CD14-positive monocyte (primary cell): ENCODE measurements around the gene DLGAP3. TPM values are rescaled to one million over a fixed set of nuclear protein-coding genes. Genes with fewer than 3 reads are reported as not detected.

Source experiments
- DNase-seq, 3 donors: peaks; one replicate each; pipeline ENCODE4 v3.0.0-alpha.2; 2011 to 2022
- H2AFZ ChIP-seq: 2 replicates; pipeline ENCODE4 v1.6.0; 2012; ENCODE audit warnings: mild to moderate bottlenecking, low read depth, low read length, inconsistent platforms; ENCODE audit not compliant: insufficient read depth, poor library complexity, severe bottlenecking
- H3K27ac ChIP-seq, 2 donors: 1 replicate in 1 of 2; 2 replicates in 1 of 2; pipeline ENCODE4 v1.5.1; 2012 to 2013; ENCODE audit warnings: low read length in 2 of 2, control low read depth in 1 of 2, inconsistent platforms in 1 of 2, low read depth in 1 of 2, mild to moderate bottlenecking in 1 of 2
- H3K27me3 ChIP-seq, 2 donors: one replicate each; pipeline versions ENCODE4 v1.6.0 to v1.6.1; 2011 to 2013; ENCODE audit warnings: low read length in 2 of 2; ENCODE audit not compliant: control insufficient read depth in 2 of 2, insufficient read depth in 2 of 2
- H3K36me3 ChIP-seq, 2 donors: replicated peaks in 1 of 2; 1 replicate in 1 of 2; 2 replicates in 1 of 2; pipeline versions ENCODE4 v1.5.1 to v1.6.1; 2012 to 2013; ENCODE audit warnings: low read length in 2 of 2, control low read depth in 1 of 2, inconsistent platforms in 1 of 2, mild to moderate bottlenecking in 1 of 2; ENCODE audit not compliant: insufficient read depth in 2 of 2, control insufficient read depth in 1 of 2
- H3K4me1 ChIP-seq, 2 donors: 1 replicate in 1 of 2; 2 replicates in 1 of 2; pipeline versions ENCODE4 v1.5.1 to v1.6.1; 2012 to 2013; ENCODE audit warnings: low read length in 2 of 2, control low read depth in 1 of 2, inconsistent platforms in 1 of 2, mild to moderate bottlenecking in 1 of 2, moderate library complexity in 1 of 2; ENCODE audit not compliant: insufficient read depth in 2 of 2, control insufficient read depth in 1 of 2
- H3K4me2 ChIP-seq: replicated peaks from 2 replicates; pipeline ENCODE3; 2012; ENCODE audit warnings: low read length, moderate library complexity, mild to moderate bottlenecking; ENCODE audit not compliant: poor library complexity, severe bottlenecking; ENCODE audit errors: extremely low read depth
- H3K4me3 ChIP-seq, 3 experiments: fragments of 200-600 bp in 1 of 3; sonication (generic) in 1 of 3; replicated peaks in 1 of 3; 1 replicate in 2 of 3; 2 replicates in 1 of 3; pipeline ENCODE4 v1.5.1; 2011 to 2013; ENCODE audit warnings: low read length in 3 of 3, mild to moderate bottlenecking in 3 of 3, control low read depth in 2 of 3, low read depth in 2 of 3, inconsistent platforms in 1 of 3, moderate library complexity in 1 of 3
- H3K79me2 ChIP-seq: 2 replicates; pipeline ENCODE4 v1.6.0; 2012; ENCODE audit warnings: mild to moderate bottlenecking, control low read depth, inconsistent platforms, low read length, moderate library complexity; ENCODE audit not compliant: insufficient read depth
- H3K9ac ChIP-seq: 2 replicates; pipeline ENCODE4 v1.6.0; 2017; ENCODE audit warnings: low read length, mild to moderate bottlenecking; ENCODE audit not compliant: insufficient read depth, poor library complexity, severe bottlenecking
- H3K9me3 ChIP-seq, 2 donors: replicated peaks in 1 of 2; 1 replicate in 1 of 2; 2 replicates in 1 of 2; pipeline versions ENCODE4 v1.5.1 to v1.6.1; 2012 to 2013; ENCODE audit warnings: low read length in 2 of 2, control low read depth in 1 of 2; ENCODE audit not compliant: control insufficient read depth in 1 of 2, insufficient read depth in 1 of 2
- H4K20me1 ChIP-seq: 2 replicates; pipeline ENCODE4 v1.6.0; 2012; ENCODE audit warnings: mild to moderate bottlenecking, low read length, control low read depth, moderate library complexity; ENCODE audit not compliant: insufficient read depth
- H3K27ac Mint-ChIP-seq, 7 donors: one replicate each; pipeline ENCODE4 v1.8.0; 2020; ENCODE audit warnings: mild to moderate bottlenecking in 7 of 7, mixed read lengths in 7 of 7, moderate library complexity in 6 of 7, inconsistent platforms in 2 of 7
- H3K27me3 Mint-ChIP-seq, 3 donors: one replicate each; pipeline ENCODE4 v1.8.0; 2021 to 2022; ENCODE audit warnings: low read depth in 3 of 3, mild to moderate bottlenecking in 3 of 3, mixed read lengths in 3 of 3, moderate library complexity in 3 of 3, inconsistent platforms in 1 of 3
- H3K36me3 Mint-ChIP-seq, 2 donors: one replicate each; pipeline ENCODE4 v1.8.0; 2020; ENCODE audit warnings: mixed read lengths in 2 of 2, inconsistent platforms in 1 of 2, mild to moderate bottlenecking in 1 of 2
- H3K4me1 Mint-ChIP-seq: one replicate; pipeline ENCODE4 v1.8.0; 2020; ENCODE audit warnings: mild to moderate bottlenecking, mixed read lengths
- H3K4me3 Mint-ChIP-seq, 2 donors: one replicate each; pipeline ENCODE4 v1.8.0; 2020; ENCODE audit warnings: mild to moderate bottlenecking in 2 of 2, mixed read lengths in 2 of 2, moderate library complexity in 1 of 2
- H3K9me3 Mint-ChIP-seq, 7 donors: one replicate each; pipeline ENCODE4 v1.8.0; 2020 to 2022; ENCODE audit warnings: mixed read lengths in 7 of 7, mild to moderate bottlenecking in 6 of 7, moderate library complexity in 6 of 7, inconsistent platforms in 2 of 7
- CTCF ChIP-seq: fragments of 200-600 bp; IDR thresholded peaks from one replicate; pipeline ENCODE4 v1.8.0; 2022; ENCODE audit warnings: antibody characterized with exemption, mild to moderate bottlenecking
- WGBS: methylation state at CpG from one replicate; pipeline ENCODE4 v1.1.5; 2013; ENCODE audit warnings: missing lambda C conversion rate; ENCODE audit not compliant: insufficient coverage; 5-methylcytosine and 5-hydroxymethylcytosine counted together
- intact Hi-C, 2 donors: fragments of 100-400 bp; cut with micrococcal nuclease; formaldehyde crosslinking; loops; one replicate each; pipeline versions ENCODE4 v1.15.0 to v1.15.1; 2023
- polyA plus RNA-seq, 3 donors: library from polyadenylated mRNA; depleted of rRNA in 1 of 3; unstranded in 2 of 3; stranded (reverse) in 1 of 3; fragments of 300-500 nt in 2 of 3; fragments of >200 nt in 1 of 3; fragmentation: Illumina TruSeq in 2 of 3; gene quantifications; 1 replicate in 2 of 3; 2 replicates in 1 of 3; pipeline ENCODE4 v1.2.3, GENCODE V29; 2012 to 2021

DLGAP3 gene
- polyA plus RNA-seq, 3 donors = 0.10 to 0.56 (median 0.16) TPM

GRCh38 chr1:34863501-34863900 lies 65.9 kb downstream of the DLGAP3 start:
- H3K4me3 Mint-ChIP-seq = no peak overlapping the region
- no peaks in the 10 kb centered on the region for H3K9me3 ChIP-seq
- no peak overlapping the region for H2AFZ ChIP-seq
- H3K4me1 Mint-ChIP-seq = peaks cover 35% of the 10 kb centered on the region
- peaks cover 4% of the 10 kb centered on the region for H4K20me1 ChIP-seq
- H3K9ac ChIP-seq = no peak overlapping the region
- no peaks in the 10 kb centered on the region for H3K36me3 ChIP-seq
- peaks cover 39 to 46% of the 10 kb centered on the region in 2 donors for H3K4me1 ChIP-seq
- no peak overlapping the region for H3K27ac ChIP-seq
- no peaks in the 10 kb centered on the region for H3K9me3 Mint-ChIP-seq
- H3K79me2 ChIP-seq = peaks cover 11% of the 10 kb centered on the region
- DNase-seq = no peak
- H3K36me3 Mint-ChIP-seq = no peaks in the 10 kb centered on the region
- TF ChIP-seq CTCF = no peak
- H3K27me3 Mint-ChIP-seq = peaks cover 8 to 18% (median 13%) of the 10 kb centered on the region in 3 donors
- no peak overlapping the region for H3K4me2 ChIP-seq
- intact Hi-C loops = loop anchor here in 1 of 2 donors (10.0 kb wide), 1 partner anchor 331 kb away; the partner anchor contains the start of gene SFPQ
- peaks cover 0 to 5% of the 10 kb centered on the region in 2 donors for H3K27me3 ChIP-seq
- no peak overlapping the region for H3K4me3 ChIP-seq
- H3K27ac Mint-ChIP-seq = no peak overlapping the region

- H3K36me3 ChIP-seq = peaks cover 13 to 19% of the 10 kb centered on the region in 2 donors
- H3K27ac ChIP-seq = peak within 1 kb of the TSS; percentile 74 to 90
- H3K27me3 Mint-ChIP-seq = peaks cover 3 to 5% (median 5%) of the 10 kb centered on the region in 3 donors
- H3K36me3 Mint-ChIP-seq = peaks cover 14 to 16% of the 10 kb centered on the region in 2 donors
- peak within 1 kb of the TSS; percentile 92 to 99 for H3K4me3 Mint-ChIP-seq
- no peaks in the 10 kb centered on the region for H3K27me3 ChIP-seq
- peak within 1 kb of the TSS; percentile 89 for H2AFZ ChIP-seq
- peak within 1 kb of the TSS; percentile 87 to 96 (median 93) for H3K27ac Mint-ChIP-seq
- H3K4me2 ChIP-seq = peak within 1 kb of the TSS; percentile 93
- peaks cover 37% of the 10 kb centered on the region for H4K20me1 ChIP-seq
- peaks cover 19 to 24% of the 10 kb centered on the region in 2 donors for H3K4me1 ChIP-seq
- TF ChIP-seq CTCF = peak; percentile 88
- H3K79me2 ChIP-seq = peaks cover 42% of the 10 kb centered on the region
- WGBS = under 1% methylated on average over 38 of the region's 47 CpGs
- H3K4me1 Mint-ChIP-seq = peaks cover 29% of the 10 kb centered on the region
- peak within 1 kb of the TSS; percentile 88 for H3K9ac ChIP-seq
- intact Hi-C loops = loop anchor here (10.0 kb wide), 2 partner anchors 175 to 335 kb away; partner anchors contain the start of genes SFPQ (in 1 of the 2) and ZMYM6 (in 1 of the 2)
- peak within 1 kb of the TSS; percentile 92 to 94 (median 93) for H3K4me3 ChIP-seq
- peak; percentile 91 to 93 (median 92) for DNase-seq
- H3K9me3 Mint-ChIP-seq = no peaks in the 10 kb centered on the region
- no peaks in the 10 kb centered on the region for H3K9me3 ChIP-seq
These were observed 69.8 kb downstream of the DLGAP3 start, which contains the start of gene SMIM12 for GRCh38 chr1:34859446-34860200. Gene SMIM12 (minus strand): TSS chr1:34859749. CDS start chr1:34855977, 3,772 bp downstream.
